Vagina (tissue), 2 donors: ENCODE results near the gene HRCT1.

Experiments used
- CTCF ChIP-seq, 3 experiments: fragments of 450-650 bp in 2 of 3; fragments of 200-600 bp in 1 of 3; sonication (generic) in 1 of 3; IDR thresholded peaks; one replicate each; pipeline ENCODE4 v1.5.1; 2017 to 2019; ENCODE audit warnings: antibody characterized with exemption in 3 of 3, mild to moderate bottlenecking in 2 of 3, moderate library complexity in 2 of 3
- POLR2A ChIP-seq, 2 donors: fragments of 450-650 bp; IDR thresholded peaks; one replicate each; pipeline ENCODE4 v1.6.1; 2017; ENCODE audit warnings: antibody characterized with exemption in 2 of 2, mild to moderate bottlenecking in 2 of 2, moderate library complexity in 2 of 2
- POLR2AphosphoS5 ChIP-seq, 2 donors: sonication (generic); formaldehyde crosslinking; IDR thresholded peaks; one replicate each; pipeline ENCODE4 v1.9.0; 2017; ENCODE audit warnings: antibody characterized with exemption in 2 of 2, mild to moderate bottlenecking in 2 of 2, low read depth in 1 of 2; ENCODE audit not compliant: insufficient read depth in 1 of 2

GRCh38 chr9:35871545-35871944 lies 34.5 kb upstream of the HRCT1 start:
- TF ChIP-seq CTCF (IDR thresholded peaks at IDR 0.05) (no peak), POLR2AphosphoS5 (IDR thresholded peaks at IDR 0.05; ENCODE audit: insufficient read depth in 1 of 2, low read depth in 1 of 2) (no peak), POLR2A (IDR thresholded peaks at IDR 0.05) (no peak)
